SJCRH30 (cell line): Measurements from ENCODE around the gene NPHP4. TPM values are rescaled to one million over a fixed set of nuclear protein-coding genes. Genes with fewer than 3 reads are reported as not detected.

Experiments used
- DNase-seq, 2 experiments: peaks; one replicate each; pipeline ENCODE4 v3.0.0-alpha.2; 2015 to 2020
- H3K27ac ChIP-seq: fragments of 250-450 bp; sonication (Bioruptor Pico); 2 replicates; pipeline ENCODE4 v1.5.1; 2020; ENCODE audit warnings: mild to moderate bottlenecking, moderate library complexity
- H3K27me3 ChIP-seq: fragments of 250-450 bp; sonication (Bioruptor Pico); 2 replicates; pipeline ENCODE4 v1.5.1; 2020; ENCODE audit warnings: mild to moderate bottlenecking, moderate library complexity
- H3K36me3 ChIP-seq: fragments of 250-450 bp; sonication (Bioruptor Pico); 2 replicates; pipeline ENCODE4 v1.5.1; 2020; ENCODE audit warnings: mild to moderate bottlenecking, moderate library complexity
- H3K4me1 ChIP-seq: fragments of 250-450 bp; sonication (Bioruptor Pico); 2 replicates; pipeline ENCODE4 v1.5.1; 2020; ENCODE audit warnings: mild to moderate bottlenecking, moderate library complexity
- H3K4me3 ChIP-seq: fragments of 250-450 bp; sonication (Bioruptor Pico); 2 replicates; pipeline ENCODE4 v1.5.1; 2020; ENCODE audit warnings: mild to moderate bottlenecking, moderate library complexity
- H3K9me3 ChIP-seq: fragments of 250-450 bp; sonication (Bioruptor Pico); replicated peaks from 2 replicates; pipeline ENCODE4 v1.5.1; 2020; ENCODE audit warnings: mild to moderate bottlenecking, moderate library complexity
- total RNA-seq: library from RNA; depleted of rRNA; stranded (reverse); fragments of >200 nt; shearing (Covaris generic); gene quantifications from 2 replicates; pipeline ENCODE4 v1.2.3, GENCODE V29; 2014

Gene NPHP4
- total RNA-seq, 1 experiment from 2014 or later, result 7.3 TPM

DNA sequence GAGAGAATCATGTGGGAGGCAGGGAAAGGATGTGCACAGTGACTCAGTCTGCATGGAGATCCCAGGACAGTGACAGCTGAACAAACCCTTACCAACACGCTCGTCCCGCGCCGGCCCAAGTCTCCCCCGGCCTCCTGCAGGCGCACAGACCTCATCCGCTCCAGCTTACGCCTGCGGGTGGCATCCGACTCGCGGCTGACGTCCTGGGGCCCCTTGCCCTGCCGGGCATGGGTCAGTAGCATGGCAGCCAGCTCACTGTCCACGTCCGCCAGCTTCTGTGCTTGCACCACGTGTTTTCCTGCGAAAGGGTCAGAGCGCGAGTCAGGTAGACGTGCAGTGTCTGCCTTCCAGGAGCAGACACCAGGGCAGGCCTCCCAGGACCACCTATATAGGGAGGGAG, 115.2 kb downstream of the NPHP4 start:
- no peak for DNase-seq
- no peaks in the 10 kb centered on the region for H3K36me3 ChIP-seq
- no peak overlapping the region for H3K27ac ChIP-seq
- H3K4me1 ChIP-seq, result no peaks in the 10 kb centered on the region
- no peak overlapping the region for H3K4me3 ChIP-seq
- H3K27me3 ChIP-seq, result no peaks in the 10 kb centered on the region
- peaks cover 3% of the 10 kb centered on the region; the same call in 1 of the 2 replicates for H3K9me3 ChIP-seq

DNA sequence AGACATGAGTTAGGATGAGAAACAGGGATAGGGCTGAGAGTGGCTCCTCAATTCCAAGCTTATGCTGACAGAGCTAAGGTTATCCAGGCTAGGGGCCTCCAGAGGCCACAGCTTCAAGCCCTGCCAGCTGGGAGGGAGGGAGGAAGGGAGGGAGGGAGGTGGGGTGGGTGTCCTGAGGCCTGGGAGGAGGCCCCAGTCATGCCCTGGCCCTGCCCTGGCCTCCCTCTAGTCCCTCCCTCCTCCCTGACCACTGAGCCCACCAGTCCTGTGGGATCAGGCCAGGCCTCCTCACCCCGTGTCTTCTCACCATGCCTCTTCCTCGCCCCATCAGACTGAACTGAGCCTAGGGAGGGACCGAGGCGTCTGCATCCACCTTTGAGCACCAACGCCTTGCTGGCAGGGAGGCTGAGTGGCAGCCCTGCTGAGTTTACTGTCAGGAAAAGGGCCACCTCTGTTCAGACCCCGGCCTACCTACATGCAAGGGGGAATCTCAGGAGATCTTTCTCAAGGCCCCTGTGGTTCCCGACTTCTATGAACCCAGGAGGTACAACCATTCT, 116.1 kb downstream of the NPHP4 start:
- Histone ChIP-seq H3K9me3 (peaks cover 3% of the 10 kb centered on the region; the same call in 1 of the 2 replicates), H3K4me1 (no peaks in the 10 kb centered on the region), H3K36me3 (no peaks in the 10 kb centered on the region), H3K27me3 (no peaks in the 10 kb centered on the region), H3K27ac (no peak overlapping the region), H3K4me3 (no peak overlapping the region)
- DNase-seq, result no peak

DNA sequence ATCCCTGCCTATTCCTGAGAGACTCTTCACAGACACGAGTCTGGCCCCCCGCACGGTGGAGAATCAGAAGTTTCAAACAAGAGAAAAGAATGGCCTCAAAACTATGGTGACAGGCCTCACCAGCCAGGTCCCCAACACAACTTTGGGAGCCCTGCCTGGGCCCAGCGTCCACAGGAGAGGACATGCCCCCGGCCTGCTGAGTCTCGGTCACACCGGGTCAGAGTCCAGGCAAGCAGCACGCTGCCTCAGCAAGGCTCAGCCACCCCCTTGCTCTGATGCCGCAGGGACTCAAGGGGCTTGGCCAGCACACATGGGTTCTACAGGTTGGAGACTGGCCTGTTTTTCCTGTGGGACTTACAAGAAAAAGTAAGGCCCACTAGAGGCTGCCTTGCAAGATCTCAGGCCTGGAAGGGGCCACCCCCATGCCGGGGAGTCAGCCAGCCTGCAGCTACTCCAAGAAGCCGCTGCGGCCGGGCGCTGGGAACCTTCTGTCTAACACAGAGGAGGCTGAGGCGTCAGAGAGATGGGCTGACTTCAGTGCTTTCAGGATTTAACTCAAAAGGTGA, 116.8 kb downstream of the NPHP4 start:
- Histone ChIP-seq H3K4me1 (no peaks in the 10 kb centered on the region), H3K9me3 (peaks cover 3% of the 10 kb centered on the region; the same call in 1 of the 2 replicates), H3K27me3 (no peaks in the 10 kb centered on the region), H3K36me3 (no peaks in the 10 kb centered on the region), H3K4me3 (no peak overlapping the region), H3K27ac (no peak overlapping the region)
- no peak for DNase-seq

DNA sequence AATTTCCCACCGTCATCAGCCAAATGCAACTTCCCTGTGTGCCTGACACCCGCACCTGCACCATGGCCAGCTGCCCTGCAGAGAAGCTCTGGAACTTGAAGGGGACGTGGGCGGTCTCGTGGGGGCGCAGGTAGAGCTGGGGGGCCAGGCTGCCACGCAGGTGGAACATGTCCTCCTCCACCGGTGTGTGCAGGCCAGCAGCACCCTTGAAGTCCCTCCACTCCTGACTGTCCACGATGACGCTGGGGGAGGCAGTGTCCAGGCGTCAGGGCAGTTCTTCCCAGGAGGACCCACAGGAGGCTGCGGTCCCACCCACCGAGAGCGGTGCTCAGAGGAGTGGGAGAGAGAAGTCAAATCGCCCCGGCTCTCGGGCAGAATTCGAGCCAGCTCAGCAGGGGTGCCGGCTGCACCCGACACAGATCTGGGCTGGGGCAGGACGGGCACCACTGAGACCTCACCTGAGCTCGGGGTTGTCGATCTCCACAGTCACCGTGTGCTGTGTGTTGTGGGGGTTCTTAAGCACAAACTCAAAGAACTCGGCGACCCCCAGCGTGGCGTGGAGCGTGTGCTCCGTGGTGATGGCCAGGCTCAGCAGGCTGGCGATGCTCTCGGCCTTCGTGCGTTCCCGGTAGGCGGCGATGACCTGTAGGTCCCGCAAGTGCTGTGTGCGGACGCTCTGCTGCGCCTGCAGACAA, 117.7 kb downstream of the NPHP4 start:
- no peak overlapping the region for H3K4me3 ChIP-seq
- H3K4me1 ChIP-seq, result no peaks in the 10 kb centered on the region
- H3K27ac ChIP-seq, result no peak overlapping the region
- DNase-seq, result no peak
- H3K27me3 ChIP-seq, result no peaks in the 10 kb centered on the region
- no peaks in the 10 kb centered on the region for H3K36me3 ChIP-seq
- peaks cover 3% of the 10 kb centered on the region; the same call in 1 of the 2 replicates for H3K9me3 ChIP-seq

DNA sequence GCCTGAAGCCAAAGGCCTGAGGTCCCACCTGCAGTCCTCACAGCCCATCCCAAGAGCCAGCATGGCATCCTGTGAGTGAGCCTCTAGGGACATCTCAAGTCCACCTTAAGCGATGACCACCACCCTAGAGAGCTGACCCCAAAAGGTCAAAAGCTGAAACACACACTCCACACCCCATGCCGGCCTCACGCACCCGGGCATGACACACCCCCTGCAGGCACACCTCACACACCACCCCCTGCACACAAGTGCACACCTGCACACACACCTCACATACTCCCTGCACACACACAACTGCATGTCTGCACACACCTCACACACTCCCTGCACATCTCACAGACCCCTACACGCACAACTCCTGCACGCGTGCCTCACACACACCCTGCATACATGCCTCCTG, 118.7 kb downstream of the NPHP4 start:
- no peaks in the 10 kb centered on the region for H3K27me3 ChIP-seq
- H3K9me3 ChIP-seq, result no peaks in the 10 kb centered on the region
- H3K4me3 ChIP-seq, result no peak overlapping the region
- no peak overlapping the region for H3K27ac ChIP-seq
- no peak for DNase-seq
- no peaks in the 10 kb centered on the region for H3K36me3 ChIP-seq
- no peaks in the 10 kb centered on the region for H3K4me1 ChIP-seq

DNA sequence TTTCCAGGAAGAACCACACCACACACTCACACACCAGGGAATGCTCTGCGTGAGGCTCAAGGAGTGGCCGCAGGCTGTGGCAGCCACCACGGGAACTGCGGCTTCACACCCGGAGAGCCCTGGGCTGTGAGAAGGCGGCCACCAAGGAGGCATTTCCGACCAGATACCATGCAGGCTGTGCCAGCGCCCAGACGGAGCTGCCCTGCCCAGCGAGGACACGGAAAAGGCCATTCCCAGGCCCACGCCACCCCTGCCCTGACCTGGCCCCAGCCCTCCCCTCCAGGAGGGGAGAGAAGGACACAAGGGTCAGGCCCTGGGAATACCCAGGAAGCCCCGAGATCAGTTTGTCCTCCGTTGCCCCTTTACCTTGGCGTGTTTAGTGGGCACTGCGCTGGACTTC, 119.3 kb downstream of the NPHP4 start:
- no peaks in the 10 kb centered on the region for H3K4me1 ChIP-seq
- H3K27me3 ChIP-seq, result no peaks in the 10 kb centered on the region
- no peak overlapping the region for H3K27ac ChIP-seq
- no peak for DNase-seq
- H3K9me3 ChIP-seq, result no peaks in the 10 kb centered on the region
- H3K36me3 ChIP-seq, result no peaks in the 10 kb centered on the region
- no peak overlapping the region for H3K4me3 ChIP-seq

DNA sequence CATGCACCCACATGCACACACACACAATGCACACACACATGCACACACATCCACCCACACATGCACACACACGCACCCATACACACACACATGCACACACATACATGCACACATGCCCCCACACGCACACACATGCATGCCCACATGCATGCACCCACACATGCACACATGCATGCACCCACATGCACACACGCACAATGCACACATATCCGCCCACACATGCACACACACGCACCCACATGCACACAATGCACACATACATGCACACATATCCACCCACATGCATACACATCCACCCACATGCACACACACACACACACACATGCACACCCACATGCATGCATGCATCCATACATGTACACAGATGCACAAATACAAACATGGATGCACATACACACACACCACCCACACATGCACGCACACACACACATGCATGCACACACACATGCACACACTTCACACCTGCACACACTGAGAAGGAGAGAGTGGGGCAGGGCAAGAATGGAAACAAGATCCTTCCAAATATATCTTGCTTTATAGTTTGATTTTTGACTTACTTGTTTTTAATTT, 123.2 kb downstream of the NPHP4 start:
- no peak for DNase-seq
- Histone ChIP-seq H3K4me3 (no peak overlapping the region), H3K27ac (no peak overlapping the region), H3K36me3 (no peaks in the 10 kb centered on the region), H3K9me3 (no peaks in the 10 kb centered on the region), H3K27me3 (no peaks in the 10 kb centered on the region), H3K4me1 (no peaks in the 10 kb centered on the region)

DNA sequence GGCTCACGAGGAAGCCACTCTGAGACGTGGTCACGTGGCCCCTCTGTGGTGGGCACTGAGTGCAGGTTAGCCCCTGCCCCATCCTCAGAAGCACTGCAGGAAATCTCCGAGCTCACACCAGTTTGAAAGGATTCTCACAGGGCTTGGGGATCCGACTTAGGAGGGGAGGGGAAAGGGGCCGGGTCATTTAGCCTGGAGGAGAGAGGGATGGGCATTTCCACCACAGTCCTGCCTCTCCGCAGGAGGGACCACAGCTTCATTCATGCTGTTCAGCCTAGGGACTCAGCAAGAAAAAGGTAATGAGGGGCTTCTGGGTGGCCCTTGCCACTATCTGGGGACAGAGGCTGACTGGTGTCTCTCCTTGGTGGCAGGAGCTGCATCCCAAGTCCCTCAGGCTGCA, 126.5 kb downstream of the NPHP4 start:
- DNase-seq, result no peak

DNA sequence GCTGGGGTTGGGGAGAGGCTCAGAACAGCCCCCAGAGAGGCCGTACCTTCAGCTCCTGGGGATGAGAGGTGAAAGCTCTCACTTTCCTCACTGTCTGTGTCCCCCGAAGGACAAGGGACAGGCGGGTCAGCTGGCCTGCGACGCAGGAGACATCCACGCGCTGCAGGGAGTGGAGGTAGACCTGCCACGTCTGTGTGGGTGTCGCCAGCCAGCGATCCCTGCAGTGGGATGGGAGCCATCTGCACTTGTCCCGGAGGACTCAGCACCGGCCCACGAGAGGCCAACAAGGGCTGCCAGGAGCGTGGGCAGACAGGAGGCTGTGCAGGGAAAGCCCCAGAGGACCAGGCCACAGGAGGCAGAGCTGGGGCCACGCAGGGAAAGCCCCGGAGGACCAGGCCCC, 127.2 kb downstream of the NPHP4 start:
- H3K4me3 ChIP-seq, result no peak overlapping the region
- no peaks in the 10 kb centered on the region for H3K27me3 ChIP-seq
- no peak for DNase-seq
- H3K36me3 ChIP-seq, result no peaks in the 10 kb centered on the region
- no peaks in the 10 kb centered on the region for H3K4me1 ChIP-seq
- H3K27ac ChIP-seq, result no peak overlapping the region
- H3K9me3 ChIP-seq, result no peaks in the 10 kb centered on the region

More for the DNA sequence above, 126.5 kb downstream of the NPHP4 start:
- no peaks in the 10 kb centered on the region for H3K36me3 ChIP-seq
- H3K4me1 ChIP-seq, result no peaks in the 10 kb centered on the region
- H3K9me3 ChIP-seq, result no peaks in the 10 kb centered on the region
- no peak overlapping the region for H3K27ac ChIP-seq
- no peaks in the 10 kb centered on the region for H3K27me3 ChIP-seq
- H3K4me3 ChIP-seq, result no peak overlapping the region

DNA sequence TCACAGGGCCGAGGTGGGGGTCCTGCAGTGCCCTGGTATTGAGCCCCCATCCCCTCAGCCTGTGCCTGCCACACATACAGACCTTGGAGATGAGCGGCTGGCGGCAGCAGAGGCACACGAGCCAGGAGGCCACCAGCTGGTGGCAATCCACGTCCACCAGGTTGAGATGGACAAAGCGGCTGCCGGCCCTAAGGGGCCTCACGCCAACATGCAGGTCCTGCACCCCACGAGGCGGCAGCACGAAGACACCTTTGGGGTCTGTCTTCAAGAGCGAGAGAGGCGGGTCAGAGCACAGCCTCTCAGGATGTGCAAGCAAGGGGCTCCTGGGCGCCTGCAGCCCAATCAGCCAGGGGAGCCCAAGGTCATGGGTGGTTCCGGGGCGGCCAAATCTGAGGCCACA, 128.0 kb downstream of the NPHP4 start:
- Histone ChIP-seq H3K4me3 (no peak overlapping the region), H3K27ac (no peak overlapping the region), H3K4me1 (no peaks in the 10 kb centered on the region), H3K27me3 (no peaks in the 10 kb centered on the region), H3K9me3 (no peaks in the 10 kb centered on the region), H3K36me3 (no peaks in the 10 kb centered on the region)
- no peak for DNase-seq

DNA sequence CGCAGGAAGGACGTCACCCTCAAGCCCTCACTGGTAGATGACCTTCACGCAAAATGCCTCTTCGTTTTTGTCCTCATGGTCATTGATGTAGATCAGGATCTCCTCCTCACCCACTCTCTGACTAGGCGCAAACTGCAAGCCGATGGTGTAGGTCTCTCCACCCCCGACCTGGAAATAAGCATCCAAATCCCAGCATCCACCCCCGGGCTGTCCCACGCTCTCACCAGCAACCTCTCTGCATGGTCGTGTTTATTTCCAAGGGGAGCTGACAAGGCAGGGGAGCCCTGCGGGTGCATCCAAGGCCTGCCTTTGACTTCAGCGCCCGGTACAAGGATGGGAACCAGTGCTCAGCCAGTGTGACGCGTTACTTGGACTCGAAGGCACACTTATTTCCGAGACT, 129.0 kb downstream of the NPHP4 start:
- Histone ChIP-seq H3K4me1 (no peaks in the 10 kb centered on the region), H3K36me3 (no peaks in the 10 kb centered on the region), H3K27me3 (no peaks in the 10 kb centered on the region), H3K9me3 (no peaks in the 10 kb centered on the region), H3K27ac (no peak overlapping the region), H3K4me3 (no peak overlapping the region)
- DNase-seq, result no peak

DNA sequence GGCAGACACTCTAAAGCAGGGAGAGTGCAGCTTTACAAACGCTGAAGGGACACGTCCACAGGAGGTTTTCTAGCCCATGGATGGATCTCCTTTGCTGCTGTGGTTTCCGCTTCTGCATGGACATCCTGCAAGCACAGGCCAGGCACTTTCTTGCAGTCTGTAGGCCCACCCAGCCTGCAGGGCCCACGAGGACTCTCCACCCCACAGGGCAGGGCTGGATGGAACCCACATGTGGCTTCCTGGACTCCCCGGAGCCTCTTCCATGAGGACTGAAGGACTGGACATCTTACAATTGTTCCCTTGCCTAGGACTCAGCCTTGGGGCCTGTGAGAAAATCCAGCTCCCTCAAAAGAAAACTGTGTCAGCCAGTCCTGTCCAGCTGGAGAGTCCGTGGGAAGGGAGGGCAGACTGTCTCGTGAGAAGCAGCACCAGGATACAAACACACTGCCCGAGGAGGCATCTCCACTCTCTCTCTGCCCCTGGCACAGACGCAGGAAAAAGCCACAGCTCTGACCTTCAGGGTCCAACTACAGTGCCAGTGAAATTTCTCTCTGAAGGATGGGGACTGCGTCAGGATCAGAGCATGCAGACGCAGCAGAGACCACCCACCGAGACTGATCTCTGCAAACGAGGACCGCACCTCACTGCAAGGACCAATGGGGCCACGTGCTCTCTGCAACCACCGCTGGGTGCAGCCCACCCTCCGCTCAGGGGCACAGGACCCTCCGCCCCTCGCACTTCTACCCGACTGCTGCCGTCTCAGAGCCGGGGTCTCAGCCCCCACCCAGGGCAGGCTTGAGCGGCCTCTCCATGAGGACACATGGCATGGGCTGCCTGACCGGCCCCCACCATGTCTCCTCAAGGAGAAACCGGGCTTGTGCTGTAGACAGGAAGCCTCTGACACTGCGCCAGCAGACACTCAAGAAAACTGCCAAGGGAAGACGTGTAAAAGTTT, 130.1 kb downstream of the NPHP4 start:
- H3K4me3 ChIP-seq, result no peak overlapping the region
- no peaks in the 10 kb centered on the region for H3K9me3 ChIP-seq
- H3K27ac ChIP-seq, result no peak overlapping the region
- H3K27me3 ChIP-seq, result no peaks in the 10 kb centered on the region
- no peaks in the 10 kb centered on the region for H3K4me1 ChIP-seq
- DNase-seq, result no peak
- H3K36me3 ChIP-seq, result no peaks in the 10 kb centered on the region

DNA sequence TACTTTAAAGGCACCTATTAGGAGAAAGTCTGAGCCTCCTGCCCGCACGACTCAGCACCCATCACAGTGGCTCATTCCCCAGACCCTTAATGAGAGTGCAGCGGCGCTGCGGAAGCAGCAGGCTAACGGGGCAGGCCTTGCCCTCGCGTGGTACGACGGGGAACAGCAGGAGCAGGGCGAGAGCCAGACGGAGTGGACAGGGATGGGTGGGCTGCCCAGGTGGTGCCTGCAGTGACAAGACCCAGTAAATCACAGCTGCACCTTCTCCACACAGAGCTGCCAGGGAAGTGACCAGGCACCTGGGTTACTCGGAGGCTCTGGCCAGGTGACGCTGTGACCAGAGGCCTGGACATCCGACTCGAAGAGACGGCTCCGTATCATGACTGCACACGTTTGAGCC, 131.9 kb downstream of the NPHP4 start:
- Histone ChIP-seq H3K4me1 (no peaks in the 10 kb centered on the region), H3K27me3 (no peaks in the 10 kb centered on the region), H3K27ac (no peak overlapping the region), H3K4me3 (no peak overlapping the region), H3K36me3 (no peaks in the 10 kb centered on the region), H3K9me3 (no peaks in the 10 kb centered on the region)
- no peak for DNase-seq

DNA sequence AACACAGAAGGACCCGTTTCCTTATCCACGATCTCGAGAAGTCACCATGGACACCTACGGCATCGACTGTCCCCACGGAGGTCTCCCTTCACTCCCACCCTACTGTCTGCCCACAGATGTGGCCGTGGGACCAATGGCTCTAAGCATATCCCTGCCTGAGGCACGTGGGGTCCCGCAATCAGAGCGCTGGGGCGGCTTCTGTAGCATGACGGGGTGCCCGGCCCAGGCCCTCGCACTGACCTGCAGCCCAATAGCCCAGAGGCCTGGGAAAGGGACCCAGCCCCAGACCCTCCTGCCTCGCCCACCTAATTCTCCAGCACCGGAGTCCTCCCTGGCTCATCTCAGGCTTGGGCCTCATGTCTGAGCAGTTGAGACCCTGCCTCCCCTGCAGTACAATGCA, 132.5 kb downstream of the NPHP4 start:
- H3K27me3 ChIP-seq, result no peaks in the 10 kb centered on the region
- no peaks in the 10 kb centered on the region for H3K4me1 ChIP-seq
- no peaks in the 10 kb centered on the region for H3K9me3 ChIP-seq
- no peak overlapping the region for H3K27ac ChIP-seq
- no peaks in the 10 kb centered on the region for H3K36me3 ChIP-seq
- no peak for DNase-seq
- no peak overlapping the region for H3K4me3 ChIP-seq
